Naive thymus-derived CD4-positive, alpha-beta T cell (primary cell): ENCODE measurements around the gene CHST2. TPM values are rescaled to one million over a fixed set of nuclear protein-coding genes. Genes with fewer than 3 reads are reported as not detected.

Experiments
- ATAC-seq: fragments of 150-1000 bp; cut with Tn5 transposase; 2 replicates; pipeline ENCODE4 v1.10.0; 2021; ENCODE audit warnings: mild to moderate bottlenecking, moderate library complexity
- CTCF ChIA-PET: fragments of 350-600 bp; sonication (Branson Sonifier 250); formaldehyde crosslinking; loops from one replicate; lab custom pipeline; 2021; ENCODE audit warnings: antibody characterized with exemption; lab: Charles Lee
- POLR2A ChIA-PET: fragments of 350-600 bp; sonication (Branson Sonifier 250); formaldehyde crosslinking; loops from one replicate; lab custom pipeline; 2021; ENCODE audit warnings: antibody characterized with exemption, inconsistent platforms; lab: Charles Lee
- DNase-seq, 9 donors: peaks; one replicate each; pipeline versions ENCODE4 v3.0.0 to v3.0.0-alpha.2; 2020 to 2022; ENCODE audit warnings: mixed read lengths in 1 of 9
- H3K27ac ChIP-seq: one replicate; pipeline ENCODE4 v1.7.0; 2013; ENCODE audit warnings: mild to moderate bottlenecking, low read depth, low read length, moderate library complexity
- H3K27me3 ChIP-seq, 2 donors: one replicate each; pipeline ENCODE4 v1.7.0; 2013; ENCODE audit warnings: low read length in 2 of 2, mild to moderate bottlenecking in 2 of 2, moderate library complexity in 2 of 2; ENCODE audit not compliant: control insufficient read depth in 2 of 2, insufficient read depth in 2 of 2
- H3K36me3 ChIP-seq, 3 experiments: 1 replicate in 2 of 3; 2 replicates in 1 of 3; pipeline ENCODE4 v1.7.0; 2013; ENCODE audit warnings: low read length in 3 of 3, mild to moderate bottlenecking in 3 of 3, moderate library complexity in 1 of 3; ENCODE audit not compliant: insufficient read depth in 3 of 3, control insufficient read depth in 2 of 3
- H3K4me1 ChIP-seq, 2 donors: one replicate each; pipeline ENCODE4 v1.7.0; 2013; ENCODE audit warnings: low read length in 2 of 2, mild to moderate bottlenecking in 2 of 2, moderate library complexity in 1 of 2; ENCODE audit not compliant: control insufficient read depth in 2 of 2, insufficient read depth in 2 of 2
- H3K4me3 ChIP-seq: 2 replicates; pipeline ENCODE4 v1.7.0; 2013; ENCODE audit warnings: mild to moderate bottlenecking, low read length
- H3K9me3 ChIP-seq, 3 experiments: 1 replicate in 2 of 3; 2 replicates in 1 of 3; pipeline ENCODE4 v1.7.0; 2013; ENCODE audit warnings: low read length in 3 of 3; ENCODE audit not compliant: control insufficient read depth in 2 of 3
- H3K27ac Mint-ChIP-seq, 9 donors: one replicate each; pipeline ENCODE4 v1.8.0; 2020 to 2022; ENCODE audit warnings: mixed read lengths in 9 of 9, mild to moderate bottlenecking in 8 of 9, moderate library complexity in 5 of 9, inconsistent platforms in 2 of 9
- H3K27me3 Mint-ChIP-seq, 5 donors: one replicate each; pipeline ENCODE4 v1.8.0; 2021 to 2022; ENCODE audit warnings: mixed read lengths in 5 of 5, mild to moderate bottlenecking in 1 of 5
- H3K36me3 Mint-ChIP-seq, 5 donors: one replicate each; pipeline ENCODE4 v1.8.0; 2020 to 2022; ENCODE audit warnings: mixed read lengths in 5 of 5, mild to moderate bottlenecking in 3 of 5, inconsistent platforms in 1 of 5
- H3K4me1 Mint-ChIP-seq, 7 donors: one replicate each; pipeline ENCODE4 v1.8.0; 2020 to 2022; ENCODE audit warnings: mixed read lengths in 7 of 7, mild to moderate bottlenecking in 3 of 7, inconsistent platforms in 1 of 7
- H3K4me3 Mint-ChIP-seq, 10 donors: one replicate each; pipeline ENCODE4 v1.8.0; 2020 to 2022; ENCODE audit warnings: mild to moderate bottlenecking in 10 of 10, mixed read lengths in 10 of 10, moderate library complexity in 6 of 10, inconsistent platforms in 2 of 10
- H3K9me3 Mint-ChIP-seq, 11 donors: one replicate each; pipeline ENCODE4 v1.8.0; 2020 to 2022; ENCODE audit warnings: mixed read lengths in 11 of 11, mild to moderate bottlenecking in 4 of 11, inconsistent platforms in 1 of 11, moderate library complexity in 1 of 11
- intact Hi-C, 2 donors: fragments of 100-400 bp; cut with micrococcal nuclease; formaldehyde crosslinking; loops; one replicate each; pipeline ENCODE4 v1.15.1; 2023
- polyA plus RNA-seq, 2 donors: library from polyadenylated mRNA; unstranded; fragments of 300-500 nt; fragmentation: Illumina TruSeq; gene quantifications; one replicate each; pipeline ENCODE4 v1.2.3, GENCODE V29; 2021
- total RNA-seq, 6 experiments: library from RNA in 5 of 6; stranded (reverse) in 5 of 6; gene quantifications; 1 replicate in 5 of 6; 2 replicates in 1 of 6; pipeline ENCODE4 v1.2.3 and lab custom pipeline; 2021 to 2026

Gene CHST2
- total and polyA plus RNA-seq, 7 experiments from 2014 or later = 3.4 to 12.3 (median 5.6) TPM

DNA sequence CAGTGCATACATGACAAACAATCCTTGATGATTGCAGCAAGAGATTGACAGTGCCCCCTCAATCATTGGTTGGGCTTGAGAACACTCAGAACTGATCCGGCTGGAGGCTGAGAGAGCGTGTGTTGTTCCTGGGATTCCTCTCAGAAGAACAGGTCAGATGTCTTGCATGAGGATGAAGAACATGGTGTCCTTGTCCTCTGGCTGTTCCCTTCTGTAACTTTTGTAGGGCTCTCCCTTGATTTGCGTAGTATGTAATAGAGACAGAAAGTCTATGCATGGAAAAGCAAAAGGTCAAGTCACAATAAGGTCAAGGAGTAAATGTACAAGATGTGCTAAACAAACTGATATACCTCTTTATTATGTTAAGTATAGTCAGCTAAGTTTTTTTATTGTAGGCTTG is 8.2 kb downstream of the CHST2 start:
- no peak for ATAC-seq
- Histone ChIP-seq H3K36me3 (no peaks in the 10 kb centered on the region), H3K9me3 (no peaks in the 10 kb centered on the region), H3K27ac (no peak overlapping the region), H3K27me3 (no peaks in the 10 kb centered on the region), H3K4me1 (peaks cover 0 to 14% of the 10 kb centered on the region in 2 donors), H3K4me3 (no peak overlapping the region)
- ChIA-PET CTCF (no interaction called here), POLR2A (interaction anchor here (0.9 kb wide), 1 partner anchor 9 kb away, joined by 3 read pairs; no protein-coding TSS in a partner anchor)
- DNase-seq = no peak
- intact Hi-C loops = loop anchor here (10.0 kb wide), 2 partner anchors 317 to 397 kb away; no protein-coding TSS in a partner anchor
- no peak overlapping the region for H3K4me3 Mint-ChIP-seq
- H3K27me3 Mint-ChIP-seq = no peaks in the 10 kb centered on the region
- H3K9me3 Mint-ChIP-seq = peaks cover 0 to 3% (median 0%) of the 10 kb centered on the region in 11 donors
- H3K27ac Mint-ChIP-seq = peak overlapping the region in 8 of 9 donors; percentile 3 to 96 (median 28)
- peaks cover 0 to 20% (median 4%) of the 10 kb centered on the region in 5 donors for H3K36me3 Mint-ChIP-seq
- peaks cover 21 to 69% (median 55%) of the 10 kb centered on the region in 7 donors for H3K4me1 Mint-ChIP-seq

DNA sequence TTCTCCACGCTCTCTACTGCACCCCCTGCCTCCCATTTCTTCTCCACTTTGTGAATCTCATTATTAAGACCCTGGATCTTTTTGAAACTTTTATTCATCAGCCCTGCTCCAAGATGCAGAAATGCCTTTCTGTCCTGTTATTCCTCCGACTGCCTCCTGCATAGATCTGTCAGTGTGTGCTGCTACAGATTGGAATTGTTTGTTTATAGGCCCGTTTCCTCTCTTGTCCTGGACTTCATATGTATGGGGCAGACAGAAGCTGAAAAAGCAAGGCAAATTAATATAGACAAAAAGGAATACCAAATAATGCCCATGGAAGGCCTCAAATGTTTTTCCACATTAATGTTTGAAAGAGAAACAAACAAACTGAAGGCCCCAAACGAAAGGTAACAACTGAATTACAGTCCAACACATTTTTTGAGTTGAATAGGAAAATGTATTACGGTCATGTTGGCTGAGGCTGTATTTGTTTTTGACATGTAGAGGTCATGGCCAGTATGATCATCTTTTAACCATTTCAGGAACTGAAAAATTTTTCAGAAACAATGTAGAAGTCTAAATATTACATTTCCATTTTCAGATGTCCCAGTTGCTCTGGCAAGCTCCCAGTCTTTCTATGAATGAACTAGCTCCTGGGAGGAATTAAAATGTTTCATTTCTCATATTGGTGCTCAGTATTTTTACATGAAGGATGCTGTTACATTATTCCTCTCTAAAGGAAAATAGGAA is 8.8 kb downstream of the CHST2 start:
- Histone ChIP-seq H3K27me3 (no peaks in the 10 kb centered on the region), H3K9me3 (no peaks in the 10 kb centered on the region), H3K4me3 (no peak overlapping the region), H3K27ac (no peak overlapping the region), H3K4me1 (peaks cover 0 to 8% of the 10 kb centered on the region in 2 donors), H3K36me3 (no peaks in the 10 kb centered on the region)
- H3K4me3 Mint-ChIP-seq = no peak overlapping the region
- intact Hi-C loops = loop anchor here (10.0 kb wide), 2 partner anchors 316 to 396 kb away; no protein-coding TSS in a partner anchor
- peak overlapping the region in 7 of 9 donors; percentile 3 to 96 (median 29) for H3K27ac Mint-ChIP-seq
- peaks cover 15 to 69% (median 55%) of the 10 kb centered on the region in 7 donors for H3K4me1 Mint-ChIP-seq
- peaks cover 0 to 3% (median 0%) of the 10 kb centered on the region in 11 donors for H3K9me3 Mint-ChIP-seq
- no peaks in the 10 kb centered on the region for H3K27me3 Mint-ChIP-seq
- POLR2A ChIA-PET = no interaction called here
- ATAC-seq (no peak), DNase-seq (no peak)
- CTCF ChIA-PET = no interaction called here
- H3K36me3 Mint-ChIP-seq = peaks cover 0 to 22% (median 4%) of the 10 kb centered on the region in 5 donors

DNA sequence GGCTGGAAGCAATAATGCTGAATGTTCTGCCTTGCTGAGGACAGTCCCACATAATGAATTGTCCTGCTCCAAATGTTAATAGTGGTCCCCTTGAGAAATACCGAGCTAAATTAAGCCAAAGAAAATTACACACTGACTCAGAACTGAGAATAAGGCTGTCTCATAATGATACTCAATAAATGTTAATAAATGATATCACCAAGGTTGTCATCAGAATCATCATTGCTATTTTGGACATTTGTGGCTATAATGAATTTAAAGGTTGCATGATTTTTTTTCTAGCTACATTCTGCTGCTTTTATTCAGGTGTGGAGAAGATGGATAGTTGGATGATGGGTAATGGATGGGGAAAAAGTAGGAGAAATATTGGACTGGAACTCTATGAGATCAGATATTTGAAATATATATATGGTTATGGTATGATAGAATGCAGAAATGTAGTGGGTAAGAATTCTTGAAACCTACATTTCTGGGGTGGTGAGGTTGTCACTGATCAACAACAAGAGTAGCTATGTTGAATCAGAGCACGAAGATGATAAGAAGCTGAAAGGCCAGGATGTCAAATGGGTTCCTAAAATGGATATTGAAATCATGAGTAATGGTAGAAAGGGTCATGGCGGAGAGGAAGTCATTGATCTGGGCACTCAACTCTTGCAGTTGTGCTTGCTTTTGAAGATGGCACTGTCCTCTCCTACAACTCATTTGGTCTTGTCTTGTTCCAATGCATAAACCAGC is 12.8 kb downstream of the CHST2 start:
- Mint-ChIP-seq H3K27me3 (no peaks in the 10 kb centered on the region), H3K27ac (no peak overlapping the region), H3K4me3 (no peak overlapping the region), H3K4me1 (peaks cover 0 to 38% (median 26%) of the 10 kb centered on the region in 7 donors), H3K9me3 (peaks cover 0 to 3% (median 0%) of the 10 kb centered on the region in 11 donors), H3K36me3 (peaks cover 0 to 22% (median 0%) of the 10 kb centered on the region in 5 donors)
- intact Hi-C loops = no loop called here
- DNase-seq (no peak), ATAC-seq (no peak)
- no peaks in the 10 kb centered on the region for H3K4me1 ChIP-seq
- no peaks in the 10 kb centered on the region for H3K9me3 ChIP-seq
- H3K27me3 ChIP-seq = no peaks in the 10 kb centered on the region
- H3K4me3 ChIP-seq = no peak overlapping the region
- ChIA-PET CTCF (no interaction called here), POLR2A (interaction anchor here (1.1 kb wide), 1 partner anchor 33 kb away, joined by 5 read pairs; no protein-coding TSS in a partner anchor)
- H3K36me3 ChIP-seq = no peaks in the 10 kb centered on the region
- H3K27ac ChIP-seq = no peak overlapping the region

DNA sequence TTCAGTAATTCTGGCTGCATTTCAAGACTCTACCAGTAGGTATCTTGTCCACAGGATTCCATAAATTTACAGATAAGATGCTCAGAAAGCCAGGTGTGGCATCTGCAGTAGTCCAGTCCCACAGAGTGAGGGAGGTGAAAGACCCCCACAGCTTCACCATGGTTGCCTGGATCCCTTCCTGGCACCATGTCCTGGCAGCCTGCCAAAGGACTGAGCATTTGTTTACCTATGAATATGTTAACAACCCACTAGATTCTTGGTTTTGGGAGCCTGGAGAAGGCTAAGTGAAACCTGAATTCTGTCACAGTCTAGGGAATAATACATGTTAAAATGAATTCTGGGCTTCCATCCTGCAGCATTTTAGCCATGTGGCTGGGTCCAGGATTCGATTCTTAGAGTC is 14.9 kb downstream of the CHST2 start:
- Histone ChIP-seq H3K27ac (no peak overlapping the region), H3K36me3 (no peaks in the 10 kb centered on the region), H3K4me1 (no peaks in the 10 kb centered on the region), H3K27me3 (no peaks in the 10 kb centered on the region), H3K9me3 (no peaks in the 10 kb centered on the region), H3K4me3 (no peak overlapping the region)
- ChIA-PET POLR2A (interaction anchor here (0.7 kb wide), 1 partner anchor 13 kb away, joined by 3 read pairs; no protein-coding TSS in a partner anchor), CTCF (no interaction called here)
- Mint-ChIP-seq H3K27ac (no peak overlapping the region), H3K4me3 (no peak overlapping the region), H3K9me3 (peaks cover 0 to 3% (median 0%) of the 10 kb centered on the region in 11 donors), H3K4me1 (peaks cover 0 to 35% (median 27%) of the 10 kb centered on the region in 7 donors), H3K27me3 (no peaks in the 10 kb centered on the region), H3K36me3 (peaks cover 0 to 21% (median 0%) of the 10 kb centered on the region in 5 donors)
- intact Hi-C loops = no loop called here
- no peak for DNase-seq
- no peak for ATAC-seq

DNA sequence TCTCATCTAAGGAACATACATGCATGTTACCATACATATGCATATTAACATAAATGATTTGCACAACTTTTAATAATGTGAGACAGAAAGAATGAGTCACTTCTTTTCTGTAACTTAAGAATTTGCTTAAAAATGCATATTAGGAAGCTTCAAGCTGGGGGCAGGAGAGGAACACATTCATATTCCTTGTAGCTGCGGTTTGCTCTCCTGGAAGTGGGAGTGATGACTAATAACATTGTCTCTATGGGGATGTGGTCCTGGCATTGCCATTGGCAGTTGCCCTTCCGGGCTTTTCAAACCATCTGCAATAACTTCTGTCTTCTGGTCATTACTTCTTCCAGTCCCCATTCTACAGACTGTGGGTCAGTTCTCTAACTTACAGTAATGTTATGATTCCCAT is 15.6 kb downstream of the CHST2 start:
- peaks cover 0 to 18% (median 0%) of the 10 kb centered on the region in 5 donors for H3K36me3 Mint-ChIP-seq
- H3K27me3 ChIP-seq = no peaks in the 10 kb centered on the region
- H3K36me3 ChIP-seq = no peaks in the 10 kb centered on the region
- POLR2A ChIA-PET = interaction anchor here (0.7 kb wide), 1 partner anchor 14 kb away, joined by 3 read pairs; no protein-coding TSS in a partner anchor
- no peak overlapping the region for H3K27ac Mint-ChIP-seq
- H3K9me3 Mint-ChIP-seq = peaks cover 0 to 3% (median 0%) of the 10 kb centered on the region in 11 donors
- CTCF ChIA-PET = no interaction called here
- DNase-seq = no peak
- no peaks in the 10 kb centered on the region for H3K9me3 ChIP-seq
- H3K4me3 ChIP-seq = no peak overlapping the region
- H3K27me3 Mint-ChIP-seq = peaks cover 0 to 2% (median 0%) of the 10 kb centered on the region in 5 donors
- no peak overlapping the region for H3K4me3 Mint-ChIP-seq
- intact Hi-C loops = no loop called here
- H3K4me1 ChIP-seq = no peaks in the 10 kb centered on the region
- peaks cover 0 to 29% (median 21%) of the 10 kb centered on the region in 7 donors for H3K4me1 Mint-ChIP-seq
- H3K27ac ChIP-seq = no peak overlapping the region
- ATAC-seq = peak; percentile 87

DNA sequence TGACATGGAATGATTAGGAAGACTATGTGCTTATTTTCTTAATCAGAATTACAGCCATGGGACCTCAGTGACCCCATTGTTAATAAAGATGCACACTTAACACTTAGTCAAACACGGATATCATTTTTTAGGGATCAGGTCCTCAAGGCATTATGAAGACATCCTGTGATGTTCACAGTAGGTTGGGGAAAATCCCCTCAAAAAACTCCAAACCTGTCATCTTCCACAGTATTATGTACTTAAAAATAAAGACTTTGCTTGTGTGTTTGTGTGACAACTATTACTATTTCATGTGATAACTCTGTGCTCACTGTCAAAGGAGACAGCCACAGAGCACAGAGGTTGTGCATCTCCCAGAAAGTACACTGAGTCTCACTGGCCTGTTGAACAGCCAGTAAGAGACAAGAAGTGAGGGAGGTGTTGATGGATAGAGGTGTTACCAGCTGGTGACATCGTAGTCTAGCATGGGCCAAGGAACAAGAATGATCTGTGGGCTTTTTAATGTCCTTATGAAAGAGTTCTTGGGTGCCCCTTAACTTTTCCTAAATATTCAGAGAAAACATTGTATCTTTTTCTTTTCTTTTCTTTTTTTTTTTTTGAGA is 18.0 kb downstream of the CHST2 start:
- no peak for ATAC-seq
- Histone ChIP-seq H3K27ac (no peak overlapping the region), H3K4me1 (no peaks in the 10 kb centered on the region), H3K4me3 (no peak overlapping the region), H3K9me3 (no peaks in the 10 kb centered on the region), H3K36me3 (no peaks in the 10 kb centered on the region), H3K27me3 (no peaks in the 10 kb centered on the region)
- peak overlapping the region in 1 of 9 donors; percentile 20 for H3K27ac Mint-ChIP-seq
- H3K36me3 Mint-ChIP-seq = peaks cover 0 to 8% (median 0%) of the 10 kb centered on the region in 5 donors
- CTCF ChIA-PET = no interaction called here
- intact Hi-C loops = no loop called here
- POLR2A ChIA-PET = no interaction called here
- peaks cover 0 to 2% (median 0%) of the 10 kb centered on the region in 5 donors for H3K27me3 Mint-ChIP-seq
- H3K4me1 Mint-ChIP-seq = peaks cover 0 to 24% (median 20%) of the 10 kb centered on the region in 7 donors
- peaks cover 0 to 3% (median 0%) of the 10 kb centered on the region in 11 donors for H3K9me3 Mint-ChIP-seq
- H3K4me3 Mint-ChIP-seq = no peak overlapping the region
- no peak for DNase-seq
